Left renal pelvis (tissue), 4 donors: ENCODE results near the gene CPAMD8. TPM values are rescaled to one million over a fixed set of nuclear protein-coding genes. Genes with fewer than 3 reads are reported as not detected.
"Not testable (repeated sequence)": the region's sequence is repeated elsewhere in the genome, so short reads cannot be mapped to it uniquely, and the experiment has no call there.

Source experiments
- DNase-seq, 4 donors: peaks; one replicate each; pipeline ENCODE4 v3.0.0-alpha.2; 2013; ENCODE audit warnings: low read depth in 4 of 4, low spot score in 3 of 4
- polyA plus RNA-seq, 4 donors: library from polyadenylated mRNA; unstranded; fragments of 120-200 nt; gene quantifications; one replicate each; pipeline ENCODE4 v1.2.1, GENCODE V29; 2013; ENCODE audit not compliant: insufficient read length in 4 of 4

The CPAMD8 gene
- polyA plus RNA-seq, 4 donors, result 34.3 to 59.8 (median 40.3) TPM

DNA sequence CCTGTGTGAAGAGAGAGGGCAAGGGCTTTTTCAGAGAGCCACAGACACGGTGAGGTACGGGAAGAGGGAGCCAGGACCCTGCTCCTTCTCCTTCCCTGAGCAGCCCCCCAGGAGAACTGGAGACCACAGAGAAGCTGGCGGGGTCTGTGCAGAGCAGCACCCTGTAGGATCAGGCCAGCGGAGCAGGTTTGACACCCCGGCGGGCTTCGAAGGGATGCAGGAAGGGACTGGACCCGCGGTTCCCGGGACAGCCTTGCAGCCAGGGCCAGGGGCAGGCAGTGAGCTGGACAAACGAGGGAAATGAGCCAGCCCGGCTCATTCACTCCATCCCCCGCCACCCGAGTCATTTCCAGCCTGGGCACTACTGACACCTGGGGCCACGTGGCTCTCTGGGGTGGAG is 22.2 kb downstream of the CPAMD8 start:
- no peak for DNase-seq

DNA sequence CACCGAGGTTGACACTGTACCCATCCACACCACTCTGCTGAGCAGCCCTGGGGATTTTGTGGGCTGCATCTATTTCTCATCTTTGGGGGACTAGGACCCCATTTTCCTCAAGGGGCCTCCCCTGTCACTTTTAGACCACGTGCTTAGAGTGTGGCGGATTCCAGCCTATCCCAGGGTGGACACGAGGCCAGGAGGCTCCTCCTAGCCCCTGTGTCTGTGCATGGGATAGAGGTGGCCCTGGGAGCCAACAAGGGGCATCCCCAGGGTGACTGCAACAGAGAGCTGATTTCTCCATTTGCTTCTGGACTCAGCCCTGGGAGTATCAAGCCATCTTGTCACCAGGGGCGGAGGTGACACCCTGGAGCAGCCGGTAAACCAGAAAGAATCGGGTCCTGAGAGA is 24.2 kb downstream of the CPAMD8 start:
- no peak for DNase-seq

DNA sequence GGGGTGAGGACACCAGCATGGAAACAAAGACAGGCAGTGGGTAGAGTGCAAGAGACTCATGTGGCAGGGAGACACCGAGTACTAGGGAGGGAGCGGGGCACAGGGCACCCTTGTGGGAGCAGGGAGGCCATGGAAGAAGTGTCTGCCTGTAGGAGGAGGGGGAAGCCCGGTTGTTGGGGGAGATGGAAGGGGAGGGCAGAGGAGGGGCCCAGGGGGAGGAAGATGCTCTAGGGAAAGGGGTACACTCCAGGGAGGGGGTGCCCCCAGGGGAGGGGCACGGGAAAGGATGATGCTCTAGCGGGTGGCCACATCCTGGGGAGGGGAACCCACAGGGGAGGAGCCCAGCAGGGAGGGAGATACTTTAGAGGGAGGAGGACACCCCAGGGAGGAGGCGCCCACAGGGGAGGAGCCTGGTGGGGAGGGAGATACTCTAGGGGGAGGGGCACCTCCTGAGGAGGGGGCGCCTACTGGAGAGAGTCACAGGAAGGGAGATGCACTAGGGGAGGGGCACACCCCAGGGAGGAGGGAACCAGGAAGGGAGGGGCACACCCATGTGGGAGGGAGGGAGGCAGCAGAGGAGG is 24.9 kb downstream of the CPAMD8 start:
- DNase-seq, result no peak

DNA sequence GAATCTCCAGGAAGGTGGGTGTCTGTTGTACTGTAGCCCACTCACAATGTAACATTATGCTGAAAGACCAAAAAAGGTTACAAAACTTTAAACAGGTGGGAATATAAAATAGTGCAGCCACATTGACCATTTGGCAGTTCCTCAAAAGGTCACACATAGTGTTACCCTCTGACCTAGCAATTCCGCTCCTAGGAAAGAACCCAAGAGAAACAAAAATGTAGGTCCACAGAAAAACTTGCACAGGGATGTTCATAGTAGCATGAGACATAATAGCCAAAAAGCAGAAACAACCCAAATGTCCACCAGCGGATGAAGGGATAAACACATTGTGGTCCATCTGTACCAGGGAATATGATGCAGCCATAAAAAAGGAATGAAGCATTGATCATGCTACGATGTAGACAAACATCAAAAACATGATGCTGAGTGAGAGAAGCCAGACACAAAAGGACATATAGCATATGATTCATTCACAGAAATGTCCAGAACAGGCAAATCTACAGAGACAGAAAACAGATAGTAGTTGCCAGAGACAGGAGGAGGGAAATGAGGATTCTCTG is 27.9 kb downstream of the CPAMD8 start:
- DNase-seq, result no peak

DNA sequence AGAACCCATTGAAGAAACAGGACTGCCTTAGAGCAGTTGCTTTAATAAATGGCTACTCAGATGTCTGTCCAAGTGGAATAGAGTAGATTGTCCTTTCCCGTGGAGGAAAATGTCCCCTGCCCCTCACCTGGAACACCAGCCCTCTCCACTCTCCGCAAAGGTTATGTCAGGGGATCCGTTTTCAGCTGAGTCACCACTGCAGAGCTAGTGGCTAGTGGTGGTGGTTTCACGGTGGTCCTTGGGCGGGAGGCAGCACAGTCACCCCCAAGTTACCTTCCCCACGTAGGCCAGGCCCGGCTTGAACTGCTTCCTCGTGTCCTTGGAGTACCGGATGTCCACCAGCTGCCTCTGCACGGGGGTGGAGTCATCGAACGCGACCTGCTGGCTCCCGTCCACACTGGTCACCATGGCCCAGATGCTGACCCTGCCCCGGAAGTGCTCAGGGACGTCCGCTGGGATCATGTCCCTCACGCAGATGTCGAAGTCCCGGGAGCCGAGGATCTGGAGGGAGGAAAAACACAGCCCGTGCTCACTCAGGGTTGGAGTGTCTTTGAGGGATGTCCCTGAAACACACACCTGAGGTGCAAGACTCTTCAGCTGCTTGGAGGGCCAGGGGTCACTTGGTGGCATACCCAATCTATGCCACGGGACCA is 29.6 kb downstream of the CPAMD8 start:
- DNase-seq, result not testable (repeated sequence)

DNA sequence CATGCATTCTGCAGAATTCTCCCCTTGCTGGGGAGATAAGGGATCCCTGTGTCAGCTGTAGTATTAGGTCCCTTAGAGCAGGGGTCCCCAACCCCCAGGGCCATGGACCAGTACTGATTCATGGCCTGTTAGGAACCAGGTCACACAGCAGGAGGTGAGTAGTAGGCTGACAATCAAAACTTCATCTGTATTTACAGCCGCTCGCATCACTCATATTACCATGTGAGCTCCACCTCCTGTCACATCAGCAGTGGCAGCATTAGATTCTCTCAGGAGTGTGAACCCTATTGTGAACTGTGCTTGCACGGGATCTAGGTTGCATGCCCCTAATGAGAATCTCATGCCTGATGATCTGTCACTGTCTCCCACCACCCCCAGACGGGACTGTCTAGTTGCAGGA is 37.9 kb downstream of the CPAMD8 start:
- no peak for DNase-seq

DNA sequence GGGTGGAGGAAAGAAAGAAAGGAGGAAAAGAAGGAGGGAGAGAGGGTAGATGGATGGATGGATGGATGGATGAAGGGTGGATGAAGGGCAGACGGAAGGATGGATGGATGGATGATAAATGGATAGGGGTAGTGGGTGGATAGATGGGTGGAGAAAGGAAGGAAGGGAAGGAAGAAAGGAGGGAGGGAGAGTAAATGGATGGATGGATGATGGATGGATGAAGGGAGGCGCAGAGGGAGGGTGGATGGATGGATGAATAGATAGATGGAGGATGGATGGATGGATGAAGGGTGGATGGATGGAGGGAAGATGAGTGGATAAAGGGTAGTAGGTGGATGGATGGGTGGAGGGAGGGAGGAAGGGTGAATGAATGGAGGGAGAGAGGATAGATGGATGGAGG is 41.2 kb downstream of the CPAMD8 start:
- no peak for DNase-seq

DNA sequence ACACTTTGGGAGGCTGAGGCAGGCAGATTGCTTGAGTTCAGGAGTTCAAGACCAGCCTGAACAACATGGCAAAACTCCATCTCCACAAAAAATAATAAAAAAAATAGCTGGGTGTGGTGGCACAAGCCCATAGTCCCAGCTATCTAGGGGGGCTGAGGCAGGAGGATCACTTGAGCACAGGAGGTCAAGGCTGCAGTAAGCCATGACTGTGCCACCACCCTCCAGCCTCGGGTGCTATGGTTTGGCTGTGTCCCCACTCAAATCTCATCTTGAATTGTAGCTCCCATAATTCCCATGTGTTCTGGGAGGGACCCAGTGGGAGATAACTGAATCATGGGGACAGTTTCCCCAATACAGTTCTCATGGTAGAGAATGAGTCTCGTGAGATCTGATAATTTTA is 44.0 kb downstream of the CPAMD8 start:
- not testable (repeated sequence) for DNase-seq

DNA sequence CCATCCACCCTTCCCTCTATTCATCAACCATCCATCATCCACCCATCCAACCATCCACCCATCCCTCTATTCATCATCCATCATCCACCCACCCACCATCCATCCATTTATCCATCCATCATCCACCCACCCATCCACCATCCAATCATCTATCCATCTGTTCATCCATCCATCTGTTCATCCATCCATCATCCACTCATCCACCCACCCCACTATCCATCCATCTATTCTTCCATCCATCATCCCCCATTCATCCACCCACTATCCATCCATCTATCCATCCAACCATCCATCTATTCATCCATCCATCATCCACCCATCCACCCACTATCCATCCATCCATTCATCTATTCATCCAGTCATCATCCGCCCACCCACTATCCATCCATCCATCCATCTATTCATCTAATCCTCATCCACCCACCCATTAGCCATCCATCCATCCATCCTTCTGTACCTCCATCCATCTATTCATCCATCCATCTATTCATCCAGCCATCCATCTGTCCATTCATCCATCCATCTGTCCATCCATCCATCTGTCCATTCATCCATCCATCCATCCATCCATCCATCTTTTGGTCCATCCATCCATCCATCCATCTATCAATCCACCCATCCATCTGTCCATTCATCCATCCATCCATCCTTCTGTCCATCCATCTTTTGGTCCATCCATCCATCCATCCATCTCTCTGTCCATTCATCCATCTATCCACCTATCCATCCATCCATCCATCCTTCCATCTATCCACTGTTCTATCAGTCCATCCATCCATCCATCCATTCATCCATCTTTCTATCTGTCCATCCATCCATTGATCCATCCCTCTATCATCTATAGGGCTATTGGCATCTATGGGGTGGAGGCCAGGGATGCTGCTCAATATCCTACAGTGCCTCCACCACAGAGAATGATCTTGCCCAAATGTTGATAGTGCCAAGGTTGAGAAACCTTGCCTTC is 47.5 kb downstream of the CPAMD8 start:
- DNase-seq, result no peak

DNA sequence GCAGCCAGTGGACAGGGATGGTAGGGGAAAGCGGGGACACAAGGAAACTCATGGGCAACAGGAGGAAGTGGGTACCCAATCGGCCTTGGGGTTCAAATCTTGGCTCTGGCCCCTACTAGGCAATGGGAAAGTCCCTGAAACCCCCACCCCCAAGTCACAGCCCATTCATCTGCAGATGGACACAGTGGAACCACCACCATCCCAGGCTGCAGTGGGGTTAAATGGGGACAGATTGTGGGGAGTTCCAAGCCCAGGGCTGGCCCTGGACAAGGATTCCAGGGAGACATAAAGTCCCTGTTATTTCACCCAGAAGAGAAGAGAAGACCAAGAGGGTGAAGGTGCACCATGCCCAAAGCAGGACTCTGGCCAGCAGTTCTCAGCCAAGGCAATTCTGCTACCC is 48.5 kb downstream of the CPAMD8 start:
- no peak for DNase-seq

DNA sequence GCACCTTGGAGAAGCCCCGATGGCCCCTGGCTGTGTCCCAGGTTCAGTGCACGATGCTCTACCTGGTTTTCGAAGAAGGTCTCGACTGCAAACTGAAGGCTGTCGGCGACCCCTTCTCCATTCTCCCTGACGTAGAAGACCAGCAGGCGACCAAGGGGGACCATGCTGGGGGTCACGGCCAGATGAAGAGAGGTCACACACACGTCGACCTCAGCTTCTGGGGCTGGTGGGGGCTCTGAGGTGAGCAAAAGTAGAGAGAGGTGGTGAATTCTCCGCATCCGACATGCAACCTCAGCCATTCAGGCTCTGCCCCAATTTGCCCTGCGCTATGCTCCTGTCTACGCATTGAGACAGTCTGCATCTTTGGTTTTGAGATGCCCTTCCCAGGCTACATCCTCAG is 49.3 kb downstream of the CPAMD8 start:
- no peak for DNase-seq

DNA sequence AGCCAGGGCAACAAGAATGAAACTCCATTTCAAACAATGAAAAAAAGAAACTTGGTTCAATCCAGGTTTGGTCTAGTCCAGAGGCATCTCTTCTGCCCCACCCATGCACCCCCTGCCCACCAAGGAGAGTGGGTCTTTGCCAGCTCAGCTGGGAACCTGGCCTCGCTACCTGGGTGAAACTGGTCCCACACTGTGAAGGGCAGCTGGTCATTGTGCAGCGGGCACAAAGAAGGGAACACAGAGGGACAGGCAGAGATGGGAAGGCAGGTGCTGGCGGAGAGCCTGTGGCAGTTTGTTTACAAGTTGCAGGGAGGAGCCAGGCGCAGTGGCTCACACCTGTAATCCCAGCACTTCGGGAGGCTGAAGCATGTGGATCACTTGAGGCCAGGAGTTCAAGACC is 50.2 kb downstream of the CPAMD8 start:
- no peak for DNase-seq

DNA sequence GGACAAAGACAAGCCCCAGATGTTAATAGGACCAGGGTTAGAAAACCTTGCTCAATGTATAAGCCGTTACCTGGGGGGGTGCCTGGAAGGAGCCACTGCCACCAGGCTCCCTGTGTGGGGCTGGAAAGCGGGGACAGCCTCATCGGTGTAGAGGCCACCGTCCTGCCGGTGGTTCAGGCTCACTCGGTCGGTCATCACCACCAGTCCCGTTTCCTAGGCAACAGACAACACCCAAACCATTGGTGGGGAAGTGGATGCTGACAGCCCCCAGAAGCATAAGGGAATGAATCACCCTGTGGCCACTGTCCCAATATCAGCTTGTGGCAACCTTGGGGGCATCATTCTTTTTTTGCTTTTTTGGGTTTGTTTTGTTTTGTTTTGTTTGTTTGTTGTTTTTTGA is 55.8 kb downstream of the CPAMD8 start:
- no peak for DNase-seq

DNA sequence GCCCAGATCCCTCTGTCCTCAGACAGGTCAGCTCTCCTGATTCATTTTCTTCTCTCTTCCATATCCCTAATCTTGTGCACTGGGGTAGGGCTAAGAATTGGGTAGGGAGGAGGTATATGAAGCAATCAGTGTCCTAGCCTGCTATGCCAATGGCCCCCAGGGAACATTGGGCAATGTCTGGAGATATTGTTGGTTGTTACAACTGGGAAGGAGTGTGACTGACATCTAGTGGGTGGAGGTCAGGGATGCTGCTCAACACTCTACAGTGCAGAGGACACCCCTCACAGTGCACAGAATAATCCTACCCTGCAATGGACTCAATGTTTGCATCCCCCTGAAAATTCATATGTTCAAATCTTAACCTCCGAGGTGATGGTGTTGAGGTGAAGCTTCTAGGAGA is 57.5 kb downstream of the CPAMD8 start:
- no peak for DNase-seq

DNA sequence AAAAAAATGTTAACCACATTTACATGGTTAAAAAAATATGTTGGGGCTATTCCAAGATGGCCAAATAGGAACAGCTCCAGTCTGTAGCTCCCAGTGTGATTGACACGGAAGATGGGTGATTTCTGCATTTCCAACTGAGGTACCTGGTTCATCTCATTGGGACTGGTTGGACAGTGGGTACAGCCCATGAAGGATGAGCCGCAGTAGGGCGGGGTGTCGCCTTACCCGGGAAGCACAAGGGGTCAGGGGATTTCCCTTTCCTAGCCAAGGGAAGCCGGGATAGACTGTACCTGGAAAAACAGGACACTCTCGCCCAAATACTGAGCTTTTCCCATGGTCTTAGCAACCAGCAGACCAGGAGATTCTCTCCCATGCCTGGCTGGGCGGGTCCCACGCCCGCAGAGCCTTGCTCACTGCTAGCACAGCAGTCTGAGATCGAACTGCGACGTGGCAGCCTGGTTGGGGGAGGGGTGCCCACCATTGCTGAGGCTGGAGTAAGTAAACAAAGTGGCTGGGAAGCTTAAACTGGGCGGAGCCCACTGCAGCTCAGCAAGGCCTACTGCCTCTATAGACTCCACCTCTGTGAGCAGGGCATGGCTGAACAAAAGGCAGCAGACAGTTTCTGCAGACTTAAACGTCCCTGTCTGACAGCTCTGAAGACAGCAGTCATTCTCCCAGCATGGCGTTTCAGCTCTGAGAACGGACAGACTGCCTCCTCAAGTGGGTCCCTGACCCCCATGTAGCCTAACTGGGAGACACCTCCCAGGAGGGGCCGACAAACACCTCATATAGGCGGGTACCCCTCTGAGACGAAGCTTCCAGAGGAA is 65.4 kb downstream of the CPAMD8 start:
- DNase-seq, result not testable (repeated sequence)

DNA sequence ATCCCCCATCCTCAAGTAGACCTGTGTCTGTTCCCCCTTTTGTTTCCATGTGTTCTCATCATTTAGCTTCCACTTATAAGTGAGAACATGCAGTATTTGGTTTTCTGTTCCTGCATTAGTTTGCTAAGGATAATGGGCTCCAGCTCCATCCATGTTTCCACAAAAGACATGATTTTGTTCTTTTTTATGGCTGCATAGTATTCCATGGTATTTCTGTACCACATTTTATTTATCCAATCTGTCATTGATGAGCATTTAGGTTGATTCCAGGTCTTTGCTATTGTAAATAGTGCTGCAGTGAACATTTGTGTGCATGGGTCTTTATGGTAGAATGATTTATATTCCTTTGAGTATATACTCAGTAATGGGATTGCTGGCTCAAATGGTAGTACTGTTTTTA is 68.3 kb downstream of the CPAMD8 start:
- not testable (repeated sequence) for DNase-seq

DNA sequence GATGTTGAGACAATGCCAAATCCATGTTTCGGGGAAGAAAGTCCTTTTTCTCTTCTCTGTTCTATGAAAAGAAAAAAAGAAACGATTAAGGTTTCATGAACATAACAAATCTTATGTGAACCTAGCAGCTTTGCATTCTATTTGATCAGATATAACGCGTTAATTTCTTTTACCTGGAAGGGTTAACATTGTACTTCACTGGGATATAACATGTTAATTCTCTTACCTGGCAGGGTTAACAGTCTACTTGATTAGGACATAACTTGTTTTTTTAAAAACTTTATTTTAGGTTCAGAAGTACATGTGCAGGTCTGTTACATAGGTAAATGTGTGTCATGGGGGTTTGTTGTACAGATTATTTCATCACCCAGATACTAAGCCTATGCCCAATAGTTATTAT is 68.8 kb downstream of the CPAMD8 start:
- DNase-seq, result no peak

DNA sequence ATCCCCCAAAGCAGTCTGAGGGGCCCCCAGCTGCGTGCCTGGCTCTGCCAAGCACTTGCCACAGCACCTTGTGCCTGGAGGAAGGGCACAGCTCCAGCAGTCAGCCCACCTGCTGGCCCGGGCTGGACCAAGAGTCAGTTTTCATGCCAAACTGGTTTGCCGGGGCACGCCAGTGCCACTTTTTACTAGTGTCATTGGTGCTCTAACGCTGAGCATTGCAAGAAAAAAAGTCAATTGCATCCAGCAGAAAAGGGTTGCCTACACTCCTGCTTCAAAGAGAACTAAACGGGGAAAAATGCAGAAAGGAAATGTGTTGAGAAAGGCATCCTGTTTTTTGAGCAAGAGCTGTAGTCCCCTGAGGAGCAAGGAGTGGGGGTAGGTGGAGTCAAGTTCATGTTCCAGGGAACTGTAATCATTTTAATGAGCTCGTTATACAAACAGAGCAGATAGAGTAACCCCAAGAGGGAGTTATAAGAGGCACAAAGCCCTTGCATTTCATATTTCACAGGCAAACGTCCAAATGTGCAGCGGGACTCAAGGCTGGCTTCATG is 69.4 kb downstream of the CPAMD8 start:
- DNase-seq, result no peak

DNA sequence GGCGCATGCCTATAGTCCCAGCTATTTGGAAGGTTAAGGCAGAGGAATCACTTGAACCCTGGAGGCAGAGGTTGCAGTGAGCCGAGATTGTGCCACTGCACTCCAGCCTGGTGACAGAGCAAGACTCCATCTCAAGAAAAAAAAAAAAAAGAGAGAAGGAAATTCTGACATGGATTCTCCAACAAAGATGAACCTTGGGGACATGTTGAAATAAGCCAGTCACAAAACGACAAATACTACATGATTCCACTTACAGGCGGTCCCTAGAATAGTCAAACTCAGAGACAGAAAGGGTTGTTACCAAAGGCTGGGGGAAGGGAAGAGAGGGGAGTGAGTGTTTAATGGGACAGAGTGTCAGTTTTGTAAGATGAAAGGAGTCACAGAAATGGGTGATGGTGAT is 71.4 kb downstream of the CPAMD8 start:
- DNase-seq, result no peak

DNA sequence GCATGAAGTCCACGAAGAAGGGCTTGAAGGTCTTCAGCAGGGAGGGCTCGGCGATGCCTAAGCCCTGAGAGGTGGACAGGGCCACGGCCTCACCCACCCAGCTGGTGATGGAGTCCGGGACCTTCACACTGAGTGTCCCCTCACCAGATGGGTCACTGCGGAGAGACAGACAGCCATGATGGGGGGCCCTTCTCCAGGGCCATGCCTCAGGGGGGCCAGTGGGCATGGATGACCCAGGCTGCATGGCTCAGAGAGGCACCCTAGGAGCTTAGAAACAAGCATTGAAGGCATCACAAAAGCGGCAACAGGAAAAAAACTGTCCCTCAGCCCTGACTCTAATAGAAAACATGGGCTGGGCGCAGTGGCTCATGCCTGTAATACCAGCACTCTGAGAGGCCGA is 74.6 kb downstream of the CPAMD8 start:
- DNase-seq, result no peak
